GM12891 (cell line): ENCODE data around the gene IGF1R.
"Not testable (repeated sequence)": the region's sequence is repeated elsewhere in the genome, so short reads cannot be mapped to it uniquely, and the experiment has no call there.

Experiments
- DNase-seq: peaks from one replicate; pipeline ENCODE4 v3.0.0; 2011; ENCODE audit warnings: low spot score; ENCODE audit not compliant: insufficient read length
- FAIRE-seq: peaks from 2 replicates; lab custom pipeline; 2011; peaks lifted over from hg19 to GRCh38; lab: Jason Lieb, UNC
- PAX5 ChIP-seq: IDR thresholded peaks from 2 replicates; pipeline ENCODE4 v1.6.1; 2011; ENCODE audit warnings: low read length, moderate library complexity, mild to moderate bottlenecking; ENCODE audit not compliant: insufficient read depth, severe bottlenecking
- POLR2A ChIP-seq: IDR thresholded peaks from 2 replicates; pipeline ENCODE4 v1.6.1; 2011; ENCODE audit warnings: low read depth, low read length, control low read depth
- POLR2AphosphoS5 ChIP-seq: IDR thresholded peaks from 2 replicates; pipeline ENCODE4 v1.6.1; 2011; ENCODE audit warnings: low read depth, low read length, control low read depth
- POU2F2 ChIP-seq: IDR thresholded peaks from 2 replicates; pipeline ENCODE4 v1.6.1; 2011; ENCODE audit warnings: low read depth, mild to moderate bottlenecking, control low read depth, low read length, moderate library complexity
- SPI1 ChIP-seq: IDR thresholded peaks from 2 replicates; pipeline ENCODE4 v1.6.1; 2011; ENCODE audit warnings: low read depth, low read length, control low read depth
- TAF1 ChIP-seq: IDR thresholded peaks from 2 replicates; pipeline ENCODE4 v1.6.1; 2011; ENCODE audit warnings: low read depth, low read length, control low read depth

Gene IGF1R

GRCh38 chr15:98958076-98958475 lies 309.7 kb downstream of the IGF1R start:
- FAIRE-seq (no peak), DNase-seq (no peak)
- no peak for TF ChIP-seq POU2F2
- TF ChIP-seq POLR2AphosphoS5, result no peak
- TF ChIP-seq POLR2A, result no peak
- no peak for TF ChIP-seq PAX5
- TF ChIP-seq TAF1, result no peak
- TF ChIP-seq SPI1, result no peak

DNA sequence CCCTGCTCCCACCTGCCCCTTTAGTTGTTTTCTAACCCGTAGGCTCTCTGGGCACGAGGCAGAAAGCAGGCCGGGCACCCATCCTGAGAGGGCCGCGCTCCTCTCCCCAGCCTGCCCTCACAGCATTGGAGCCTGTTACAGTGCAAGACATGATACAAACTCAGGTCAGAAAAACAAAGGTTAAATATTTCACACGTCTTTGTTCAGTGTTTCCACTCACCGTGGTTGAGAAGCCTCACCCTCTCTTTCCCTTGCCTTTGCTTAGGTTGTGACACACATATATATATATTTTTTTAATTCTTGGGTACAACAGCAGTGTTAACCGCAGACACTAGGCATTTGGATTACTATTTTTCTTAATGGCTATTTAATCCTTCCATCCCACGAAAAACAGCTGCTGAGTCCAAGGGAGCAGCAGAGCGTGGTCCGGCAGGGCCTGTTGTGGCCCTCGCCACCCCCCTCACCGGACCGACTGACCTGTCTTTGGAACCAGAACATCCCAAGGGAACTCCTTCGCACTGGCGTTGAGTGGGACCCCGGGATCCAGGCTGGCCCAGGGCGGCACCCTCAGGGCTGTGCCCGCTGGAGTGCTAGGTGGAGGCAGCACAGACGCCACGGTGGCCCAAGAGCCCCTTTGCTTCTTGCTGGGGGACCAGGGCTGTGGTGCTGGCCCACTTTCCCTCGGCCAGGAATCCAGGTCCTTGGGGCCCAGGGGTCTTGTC lies 310.7 kb downstream of the IGF1R start:
- no peak for DNase-seq
- no peak for FAIRE-seq
- no peak for TF ChIP-seq SPI1
- TF ChIP-seq TAF1, result no peak
- no peak for TF ChIP-seq POU2F2
- no peak for TF ChIP-seq PAX5
- no peak for TF ChIP-seq POLR2A
- no peak for TF ChIP-seq POLR2AphosphoS5

- FAIRE-seq, result no peak
- no peak for DNase-seq
- TF ChIP-seq PAX5 (no peak), TAF1 (no peak), POLR2A (no peak), POLR2AphosphoS5 (no peak), POU2F2 (no peak)
Observed at GRCh38 chr15:98959640-98960007, 311.3 kb downstream of the IGF1R start.

- no peak for FAIRE-seq
- TF ChIP-seq PAX5, result no peak
- no peak for TF ChIP-seq TAF1
- TF ChIP-seq SPI1, result no peak
Observed at GRCh38 chr15:98960555-98961050, 312.3 kb downstream of the IGF1R start.

GRCh38 chr15:98963444-98963843 lies 315.1 kb downstream of the IGF1R start:
- no peak for FAIRE-seq
- no peak for DNase-seq
- TF ChIP-seq PAX5 (no peak), POU2F2 (no peak), POLR2AphosphoS5 (no peak), TAF1 (no peak), SPI1 (no peak), POLR2A (no peak)

More at GRCh38 chr15:98960555-98961050, 312.3 kb downstream of the IGF1R start:
- no peak for DNase-seq

DNA sequence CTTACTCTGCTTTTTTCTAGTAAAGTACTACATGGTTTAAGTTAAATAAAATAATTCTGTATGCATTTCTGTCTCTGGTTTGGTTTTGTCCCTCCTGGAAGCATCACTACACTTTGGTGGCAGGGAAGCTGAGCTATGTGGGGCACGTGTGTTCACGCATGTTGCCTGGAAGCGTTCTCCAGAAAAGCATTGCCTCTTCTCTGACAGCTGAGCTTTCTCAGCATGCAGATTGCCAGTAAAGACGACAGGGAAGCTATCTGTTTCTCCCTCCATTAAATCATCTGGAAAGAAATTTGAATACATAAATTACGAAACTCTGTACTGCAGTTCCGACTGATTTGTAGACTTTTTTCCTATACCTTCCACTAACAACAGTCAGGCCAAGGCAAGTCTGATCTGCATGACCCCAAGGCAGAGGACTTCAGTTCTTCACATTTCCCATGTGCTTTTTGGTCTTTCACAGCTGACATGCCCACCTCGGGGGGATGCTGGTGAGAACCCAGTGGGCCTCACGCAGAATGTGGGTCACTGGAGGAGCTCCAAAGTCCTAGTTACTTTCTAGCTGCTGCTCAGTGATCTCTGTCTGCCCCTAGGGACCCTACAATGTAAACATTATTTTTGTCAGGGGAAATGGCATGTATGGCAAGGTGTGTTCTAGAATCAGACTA lies 316.3 kb downstream of the IGF1R start:
- FAIRE-seq (no peak), DNase-seq (no peak)
- TF ChIP-seq POLR2A (no peak), POU2F2 (no peak), SPI1 (no peak), PAX5 (no peak), POLR2AphosphoS5 (no peak), TAF1 (no peak)

DNA sequence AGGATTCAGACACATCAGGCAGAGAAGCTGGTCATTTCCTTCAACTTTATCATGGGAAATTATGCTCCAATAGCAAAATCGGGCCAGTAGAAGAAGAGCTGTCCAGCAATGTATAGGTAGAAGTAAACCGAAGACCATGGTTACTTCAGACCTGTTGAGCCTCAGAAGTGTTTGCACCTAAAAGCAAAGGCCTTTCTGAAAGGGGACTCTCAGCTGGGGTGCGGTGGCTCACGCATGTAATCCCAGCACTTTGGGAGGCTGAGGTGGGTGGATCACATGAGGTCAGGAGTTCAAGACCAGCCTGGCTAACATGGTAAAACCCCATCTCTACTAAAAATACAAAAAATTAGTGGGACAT lies 316.8 kb downstream of the IGF1R start:
- not testable (repeated sequence) for FAIRE-seq, DNase-seq

DNA sequence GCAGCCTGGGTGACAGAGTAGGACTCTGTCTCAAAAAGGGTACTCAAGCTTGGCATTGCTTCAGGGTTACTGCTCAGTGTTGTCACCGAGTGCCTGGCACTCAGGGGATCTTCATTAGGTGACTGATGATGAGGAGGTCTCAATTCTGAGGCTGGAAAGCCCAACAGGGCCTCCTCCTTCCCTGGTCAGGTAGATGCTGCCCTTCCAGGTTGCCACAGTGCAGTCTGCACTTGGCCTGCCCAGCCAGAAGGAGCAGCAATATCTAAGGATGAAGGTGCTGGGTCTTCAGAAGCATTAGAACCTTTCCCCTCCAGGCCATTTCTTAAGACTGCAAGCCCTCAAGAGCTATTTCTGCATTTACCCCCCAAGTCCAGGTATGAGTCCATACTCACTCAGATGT lies 317.3 kb downstream of the IGF1R start:
- no peak for TF ChIP-seq SPI1
- no peak for TF ChIP-seq POU2F2
- no peak for TF ChIP-seq TAF1
- no peak for TF ChIP-seq PAX5
- TF ChIP-seq POLR2AphosphoS5, result no peak
- TF ChIP-seq POLR2A, result no peak
- no peak for FAIRE-seq

GRCh38 chr15:98966091-98966787 lies 317.9 kb downstream of the IGF1R start:
- TF ChIP-seq TAF1, result no peak
- no peak for TF ChIP-seq POLR2AphosphoS5
- TF ChIP-seq POLR2A, result no peak
- TF ChIP-seq SPI1, result no peak
- no peak for TF ChIP-seq POU2F2
- TF ChIP-seq PAX5, result no peak
- FAIRE-seq (no peak), DNase-seq (no peak)

More for the DNA sequence above, 317.3 kb downstream of the IGF1R start:
- no peak for DNase-seq

GRCh38 chr15:98967096-98967495 lies 318.8 kb downstream of the IGF1R start:
- FAIRE-seq, result no peak
- TF ChIP-seq POLR2AphosphoS5 (no peak), POU2F2 (no peak), TAF1 (no peak), POLR2A (no peak), PAX5 (no peak), SPI1 (no peak)
- no peak for DNase-seq

DNA sequence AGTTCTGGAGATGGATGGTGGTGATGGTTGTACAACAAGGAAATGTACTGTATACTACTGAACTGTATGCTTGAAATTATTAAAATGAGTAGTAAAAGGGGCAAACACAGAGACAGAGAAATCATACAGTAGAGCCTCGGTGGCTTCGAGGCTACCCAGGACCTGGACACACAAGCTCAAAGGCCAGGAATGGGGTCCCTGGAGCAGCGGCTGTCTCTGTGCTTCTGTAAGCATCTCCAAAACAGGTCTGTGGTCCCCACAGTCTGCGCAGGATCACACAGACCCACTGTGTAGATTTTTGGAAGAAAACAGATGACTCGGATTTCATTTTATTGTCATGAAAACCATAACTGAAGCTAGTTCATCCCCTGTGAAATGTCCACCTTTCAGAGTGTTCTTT lies 319.6 kb downstream of the IGF1R start:
- DNase-seq, result no peak
- TF ChIP-seq POLR2AphosphoS5 (no peak), TAF1 (no peak), PAX5 (no peak), SPI1 (no peak), POU2F2 (no peak), POLR2A (no peak)
- no peak for FAIRE-seq
